ENCODE data around the gene GLDN.

- TF ChIP-seq REST (IDR thresholded peaks at IDR 0.05) (no peak), CTCF (IDR thresholded peaks at IDR 0.05) (no peak), ZC3H11A (IDR thresholded peaks at IDR 0.05) (no peak), RAD21 (conservative IDR thresholded peaks at IDR 0.05 in 1 of 2, IDR thresholded peaks at IDR 0.05 in 1 of 2) (no peak)
Observed at GRCh38 chr15:51425517-51426040, 84.1 kb downstream of the GLDN start.
